ENCODE results near the gene TPO.

Gene TPO

DNA sequence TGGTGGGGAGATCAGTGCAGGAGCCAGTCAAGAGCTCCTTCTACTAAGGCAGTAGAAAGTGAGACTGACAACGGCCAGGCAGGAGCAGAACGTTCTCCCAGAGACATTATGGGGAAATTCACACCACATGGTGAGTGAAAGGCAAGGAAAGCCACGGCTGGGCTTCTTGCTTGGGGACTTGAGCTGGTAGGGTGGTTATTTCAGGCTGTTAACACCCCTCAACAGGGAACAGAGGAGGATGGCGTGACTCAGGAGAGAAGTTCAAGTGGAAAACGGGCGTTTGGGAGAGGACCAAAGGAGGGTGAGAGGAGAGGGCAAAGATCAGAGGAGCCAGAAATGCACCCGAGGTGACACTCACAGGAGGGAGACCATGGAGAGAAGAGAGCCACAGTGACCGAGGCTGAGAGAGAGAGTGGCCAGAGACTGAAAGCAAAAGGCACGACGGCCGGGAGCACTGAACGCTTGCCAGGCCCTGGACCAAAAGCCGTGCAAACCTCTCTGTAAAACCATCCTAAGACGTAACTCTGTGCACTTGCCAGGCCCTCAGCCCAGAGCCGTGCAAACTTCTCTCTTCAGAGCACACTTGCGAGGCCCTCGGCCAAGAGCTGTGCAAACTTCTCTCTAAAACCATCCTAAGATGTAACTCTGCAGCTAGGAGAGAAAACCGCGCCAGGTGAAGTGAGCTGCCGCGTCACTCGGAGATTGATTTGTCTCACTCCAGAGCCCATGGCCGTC lies 7.7 kb downstream of the TPO start:
- H3K4me1 Mint-ChIP-seq (ENCODE audit: low read depth), result no peaks in the 10 kb centered on the region
- H3K9me3 Mint-ChIP-seq, result no peaks in the 10 kb centered on the region
- no peaks in the 10 kb centered on the region for H3K27me3 Mint-ChIP-seq
- H3K4me3 Mint-ChIP-seq, result no peak overlapping the region
- no peak overlapping the region for H3K27ac Mint-ChIP-seq
- no peak for DNase-seq
- no peaks in the 10 kb centered on the region for H3K36me3 Mint-ChIP-seq (ENCODE audit: low read depth)

DNA sequence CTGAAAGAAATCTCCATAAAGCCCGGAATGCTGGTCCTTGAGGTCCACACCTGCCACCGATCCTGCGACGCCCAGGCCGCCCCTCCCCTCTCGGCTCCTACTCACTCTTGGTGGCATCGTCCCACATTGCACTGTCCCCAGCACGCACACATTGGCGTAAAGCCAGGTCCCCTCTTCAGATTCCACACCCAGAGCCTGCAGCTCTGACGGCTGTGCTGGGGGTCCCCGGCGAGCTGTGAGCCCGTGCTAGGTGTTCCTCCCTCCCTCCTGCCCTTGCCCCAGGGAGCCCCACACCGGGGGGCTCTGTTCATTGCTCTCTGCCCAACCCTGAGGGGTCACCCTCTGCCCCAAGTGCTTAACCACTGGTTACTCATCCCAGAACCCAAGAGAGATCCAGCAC lies 8.5 kb downstream of the TPO start:
- Mint-ChIP-seq H3K4me1 (ENCODE audit: low read depth) (no peaks in the 10 kb centered on the region), H3K9me3 (no peaks in the 10 kb centered on the region), H3K27ac (no peak overlapping the region), H3K36me3 (ENCODE audit: low read depth) (no peaks in the 10 kb centered on the region), H3K4me3 (no peak overlapping the region), H3K27me3 (no peaks in the 10 kb centered on the region)
- no peak for DNase-seq

- Mint-ChIP-seq H3K9me3 (no peaks in the 10 kb centered on the region), H3K27me3 (no peaks in the 10 kb centered on the region), H3K4me3 (no peak overlapping the region), H3K4me1 (ENCODE audit: low read depth) (no peaks in the 10 kb centered on the region), H3K36me3 (ENCODE audit: low read depth) (no peaks in the 10 kb centered on the region), H3K27ac (no peak overlapping the region)
- DNase-seq, result no peak
These were observed 8.9 kb downstream of the TPO start for GRCh38 chr2:1422131-1422530.

DNA sequence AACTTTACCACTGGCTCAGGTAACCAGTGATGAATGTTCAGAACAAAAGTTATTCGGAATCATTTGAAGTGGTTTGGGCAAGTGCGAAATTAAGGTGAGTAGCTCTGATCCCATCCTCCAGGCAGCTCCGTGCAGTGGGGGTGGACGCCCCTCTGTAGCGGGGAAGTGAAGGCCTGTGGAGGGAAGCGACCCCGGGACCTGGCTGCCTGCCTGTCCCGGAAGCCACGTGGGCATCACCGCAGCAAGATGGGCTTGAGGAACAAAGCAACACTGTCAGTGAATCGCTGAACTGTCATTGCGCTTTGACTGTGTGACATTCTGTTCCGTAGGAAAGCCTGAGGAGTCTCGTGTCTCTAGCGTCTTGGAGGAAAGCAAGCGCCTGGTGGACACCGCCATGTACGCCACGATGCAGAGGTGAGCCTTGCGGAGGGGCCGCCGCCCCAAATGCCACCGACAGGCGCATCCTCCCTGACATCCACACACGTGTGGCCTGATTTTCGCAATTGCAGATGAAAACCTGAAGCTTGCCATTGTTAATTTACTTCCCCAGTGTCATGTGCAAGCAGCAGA lies 9.5 kb downstream of the TPO start:
- Mint-ChIP-seq H3K4me1 (ENCODE audit: low read depth) (no peaks in the 10 kb centered on the region), H3K36me3 (ENCODE audit: low read depth) (no peaks in the 10 kb centered on the region), H3K4me3 (no peak overlapping the region), H3K27ac (no peak overlapping the region), H3K27me3 (no peaks in the 10 kb centered on the region), H3K9me3 (no peaks in the 10 kb centered on the region)
- DNase-seq, result no peak

GRCh38 chr2:1427086-1427485 lies 13.8 kb downstream of the TPO start:
- no peak overlapping the region for H3K27ac Mint-ChIP-seq
- no peaks in the 10 kb centered on the region for H3K4me1 Mint-ChIP-seq (ENCODE audit: low read depth)
- H3K27me3 Mint-ChIP-seq, result no peaks in the 10 kb centered on the region
- H3K4me3 Mint-ChIP-seq, result no peak overlapping the region
- H3K9me3 Mint-ChIP-seq, result no peaks in the 10 kb centered on the region
- no peak for DNase-seq
- no peaks in the 10 kb centered on the region for H3K36me3 Mint-ChIP-seq (ENCODE audit: low read depth)

DNA sequence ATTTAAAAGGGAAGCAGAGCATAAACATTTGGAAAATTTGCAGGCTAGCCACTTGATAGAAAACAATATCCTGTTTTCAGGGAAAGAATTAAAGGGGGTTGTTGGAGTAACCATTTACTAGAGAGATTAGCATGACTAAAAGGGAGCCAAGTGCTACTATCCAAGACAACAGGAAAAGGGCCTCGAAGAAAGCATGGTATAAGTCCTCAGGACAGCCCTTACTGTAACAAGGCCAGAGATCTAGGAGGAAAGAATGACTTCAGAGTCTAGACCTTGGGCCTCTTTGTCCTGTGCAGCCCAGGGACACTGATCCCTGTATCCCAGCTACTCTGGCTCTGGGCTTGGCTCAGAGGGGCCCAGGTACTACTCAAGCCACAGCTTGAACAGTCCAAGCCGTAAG lies 16.6 kb downstream of the TPO start:
- H3K4me1 Mint-ChIP-seq (ENCODE audit: low read depth), result no peaks in the 10 kb centered on the region
- no peak overlapping the region for H3K27ac Mint-ChIP-seq
- no peak overlapping the region for H3K4me3 Mint-ChIP-seq
- no peaks in the 10 kb centered on the region for H3K27me3 Mint-ChIP-seq
- no peak for DNase-seq
- no peaks in the 10 kb centered on the region for H3K36me3 Mint-ChIP-seq (ENCODE audit: low read depth)
- H3K9me3 Mint-ChIP-seq, result no peaks in the 10 kb centered on the region

DNA sequence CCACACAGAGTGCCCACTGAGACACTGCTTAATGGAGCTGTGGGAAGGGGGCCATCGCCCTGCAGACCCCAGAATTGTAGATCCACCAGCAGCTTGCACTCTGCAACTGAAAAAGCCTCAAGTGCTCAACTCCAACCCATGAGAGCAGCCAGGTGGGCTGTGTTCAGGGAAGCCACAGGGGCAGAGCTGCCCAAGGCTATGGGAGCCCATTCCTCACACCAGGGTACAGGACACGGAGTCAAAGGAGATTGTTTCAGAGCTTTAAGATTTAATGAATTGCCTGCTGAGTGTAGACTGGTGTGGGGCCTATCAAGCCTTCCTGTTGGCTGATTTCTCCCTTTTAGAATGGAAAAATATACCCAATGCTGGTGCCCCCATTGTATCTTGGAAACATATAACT lies 17.2 kb downstream of the TPO start:
- Mint-ChIP-seq H3K27me3 (no peaks in the 10 kb centered on the region), H3K36me3 (ENCODE audit: low read depth) (no peaks in the 10 kb centered on the region), H3K27ac (no peak overlapping the region), H3K4me3 (no peak overlapping the region), H3K9me3 (no peaks in the 10 kb centered on the region), H3K4me1 (ENCODE audit: low read depth) (no peaks in the 10 kb centered on the region)
- DNase-seq, result no peak

DNA sequence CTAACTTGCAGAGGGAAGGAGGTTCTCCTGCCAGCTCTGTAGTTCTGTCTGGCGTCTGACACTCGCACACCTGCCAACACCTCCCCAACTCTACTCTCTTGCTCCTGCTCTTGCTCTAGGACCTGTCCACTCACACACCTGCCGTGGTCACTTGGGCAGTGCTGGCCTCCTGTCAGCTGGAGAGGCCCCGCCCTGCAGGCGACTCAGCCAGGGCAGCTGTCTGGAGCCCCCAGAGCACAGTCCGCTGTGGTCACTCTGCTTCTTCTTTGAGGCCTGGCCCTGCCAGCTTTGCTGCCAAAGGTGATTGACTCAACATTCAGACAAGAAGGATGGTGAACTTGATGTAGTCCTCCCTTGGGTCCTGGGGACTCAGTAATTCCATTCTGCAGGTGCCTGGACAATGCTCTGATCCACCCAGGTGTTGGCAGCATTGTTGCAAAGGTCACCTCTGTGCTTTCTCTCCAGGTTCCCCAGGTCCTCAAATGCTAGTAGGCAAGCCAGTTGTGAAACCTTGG lies 18.7 kb downstream of the TPO start:
- no peaks in the 10 kb centered on the region for H3K9me3 Mint-ChIP-seq
- H3K27me3 Mint-ChIP-seq, result no peaks in the 10 kb centered on the region
- DNase-seq, result no peak
- no peak overlapping the region for H3K27ac Mint-ChIP-seq
- H3K36me3 Mint-ChIP-seq (ENCODE audit: low read depth), result no peaks in the 10 kb centered on the region
- no peak overlapping the region for H3K4me3 Mint-ChIP-seq
- no peaks in the 10 kb centered on the region for H3K4me1 Mint-ChIP-seq (ENCODE audit: low read depth)

GRCh38 chr2:1432726-1433125 lies 19.5 kb downstream of the TPO start:
- no peaks in the 10 kb centered on the region for H3K36me3 Mint-ChIP-seq (ENCODE audit: low read depth)
- no peak overlapping the region for H3K4me3 Mint-ChIP-seq
- H3K9me3 Mint-ChIP-seq, result no peaks in the 10 kb centered on the region
- DNase-seq, result no peak
- H3K4me1 Mint-ChIP-seq (ENCODE audit: low read depth), result no peaks in the 10 kb centered on the region
- no peaks in the 10 kb centered on the region for H3K27me3 Mint-ChIP-seq
- H3K27ac Mint-ChIP-seq, result no peak overlapping the region

- Mint-ChIP-seq H3K27ac (no peak overlapping the region), H3K27me3 (no peaks in the 10 kb centered on the region), H3K9me3 (no peaks in the 10 kb centered on the region), H3K4me3 (no peak overlapping the region), H3K36me3 (ENCODE audit: low read depth) (no peaks in the 10 kb centered on the region), H3K4me1 (ENCODE audit: low read depth) (no peaks in the 10 kb centered on the region)
- DNase-seq, result no peak
These were observed 23.1 kb downstream of the TPO start for GRCh38 chr2:1436369-1436768.

DNA sequence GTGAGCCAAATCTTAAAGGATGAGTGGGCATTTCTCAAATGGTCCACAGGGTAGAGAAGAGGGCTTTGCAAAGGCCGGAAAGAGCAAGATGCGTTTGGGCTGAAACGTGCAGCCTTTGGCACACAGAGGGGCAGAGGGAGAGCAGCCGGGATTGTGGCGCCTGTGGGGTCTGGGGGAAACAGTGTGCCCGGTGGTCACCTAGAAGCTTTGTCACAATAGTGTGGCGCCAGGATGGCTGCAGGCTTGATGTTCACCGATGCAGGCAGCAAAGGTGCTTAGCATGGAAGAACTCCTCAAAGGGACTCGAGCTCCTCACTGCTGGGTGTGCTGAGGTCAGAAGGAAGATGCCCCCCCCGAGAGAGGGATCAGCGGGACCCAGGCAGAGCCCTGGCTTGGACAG lies 23.8 kb downstream of the TPO start:
- no peaks in the 10 kb centered on the region for H3K4me1 Mint-ChIP-seq (ENCODE audit: low read depth)
- no peaks in the 10 kb centered on the region for H3K36me3 Mint-ChIP-seq (ENCODE audit: low read depth)
- no peaks in the 10 kb centered on the region for H3K27me3 Mint-ChIP-seq
- no peak for DNase-seq
- H3K4me3 Mint-ChIP-seq, result no peak overlapping the region
- H3K27ac Mint-ChIP-seq, result no peak overlapping the region
- H3K9me3 Mint-ChIP-seq, result peaks cover 2% of the 10 kb centered on the region

- H3K36me3 Mint-ChIP-seq (ENCODE audit: low read depth), result no peaks in the 10 kb centered on the region
- no peak for DNase-seq
- no peaks in the 10 kb centered on the region for H3K27me3 Mint-ChIP-seq
- H3K4me1 Mint-ChIP-seq (ENCODE audit: low read depth), result no peaks in the 10 kb centered on the region
- H3K9me3 Mint-ChIP-seq, result peaks cover 2% of the 10 kb centered on the region
- no peak overlapping the region for H3K4me3 Mint-ChIP-seq
- no peak overlapping the region for H3K27ac Mint-ChIP-seq
These were observed 24.3 kb downstream of the TPO start for GRCh38 chr2:1437537-1437936.

- no peaks in the 10 kb centered on the region for H3K27me3 Mint-ChIP-seq
- no peak overlapping the region for H3K27ac Mint-ChIP-seq
- H3K36me3 Mint-ChIP-seq (ENCODE audit: low read depth), result no peaks in the 10 kb centered on the region
- no peak for DNase-seq
- no peaks in the 10 kb centered on the region for H3K4me1 Mint-ChIP-seq (ENCODE audit: low read depth)
- no peak overlapping the region for H3K4me3 Mint-ChIP-seq
- H3K9me3 Mint-ChIP-seq, result peaks cover 2% of the 10 kb centered on the region
These were observed 25.7 kb downstream of the TPO start for GRCh38 chr2:1438972-1439371.

DNA sequence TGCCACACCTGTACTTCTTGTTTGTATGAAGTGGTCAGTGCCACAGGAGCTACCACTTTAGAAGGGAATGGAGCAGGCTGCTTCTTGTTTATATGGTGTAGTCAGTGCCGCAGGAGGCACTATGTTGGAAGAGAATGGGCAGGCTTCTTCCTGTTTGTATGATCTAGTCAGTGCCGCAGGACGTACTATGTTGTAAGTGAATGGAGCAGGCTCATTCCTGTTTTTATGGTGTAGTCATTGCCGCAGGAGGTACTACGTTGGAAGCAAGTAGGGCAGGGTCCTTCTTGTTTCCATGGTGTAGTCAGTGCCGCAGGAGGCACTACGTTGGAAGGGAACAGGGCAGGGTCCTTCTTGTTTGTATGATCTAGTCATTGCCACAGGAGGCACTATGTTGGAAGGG lies 27.3 kb downstream of the TPO start:
- H3K4me3 Mint-ChIP-seq, result no peak overlapping the region
- H3K27me3 Mint-ChIP-seq, result no peaks in the 10 kb centered on the region
- no peaks in the 10 kb centered on the region for H3K36me3 Mint-ChIP-seq (ENCODE audit: low read depth)
- H3K4me1 Mint-ChIP-seq (ENCODE audit: low read depth), result no peaks in the 10 kb centered on the region
- DNase-seq, result no peak
- H3K9me3 Mint-ChIP-seq, result peaks cover 2% of the 10 kb centered on the region
- H3K27ac Mint-ChIP-seq, result no peak overlapping the region

DNA sequence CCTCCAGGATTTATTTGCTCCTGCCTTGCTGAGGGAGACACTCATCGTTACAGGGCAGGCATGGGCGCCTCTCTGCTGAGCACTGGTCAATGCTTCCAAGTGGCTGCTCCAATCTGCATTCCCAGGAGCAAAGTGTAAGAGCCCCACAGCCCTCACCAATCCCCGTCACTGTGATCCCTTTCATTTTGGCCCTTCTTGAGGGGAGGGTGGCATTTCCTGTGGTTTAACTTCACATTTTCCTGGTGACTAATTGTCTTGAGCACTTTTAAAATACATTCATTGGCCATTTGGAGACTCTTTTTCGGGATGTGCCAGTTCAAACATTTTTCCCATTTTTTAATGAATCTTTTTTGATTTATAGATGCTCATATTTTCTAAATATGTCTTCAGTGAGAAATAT lies 33.0 kb downstream of the TPO start:
- Mint-ChIP-seq H3K9me3 (peaks cover 2% of the 10 kb centered on the region), H3K4me3 (no peak overlapping the region), H3K36me3 (ENCODE audit: low read depth) (no peaks in the 10 kb centered on the region), H3K27me3 (peaks cover 30% of the 10 kb centered on the region), H3K27ac (no peak overlapping the region), H3K4me1 (ENCODE audit: low read depth) (no peaks in the 10 kb centered on the region)
- no peak for DNase-seq

All from activated T-cell treated with anti-CD3 and anti-CD28 coated beads, Interleukin-2, amount 50 U/mL, for 24 hours (primary cell).